Natural killer cell (primary cell): ENCODE data around the gene CALN1. TPM values are rescaled to one million over a fixed set of nuclear protein-coding genes. Genes with fewer than 3 reads are reported as not detected.
"Not testable (repeated sequence)": the region's sequence is repeated elsewhere in the genome, so short reads cannot be mapped to it uniquely, and the experiment has no call there.

Source experiments
- ATAC-seq, 3 donors: fragments of 150-1000 bp in 2 of 3; fragments of 200-7000 bp in 1 of 3; cut with Tn5 transposase; 1 replicate in 1 of 3; 2 replicates in 2 of 3; pipeline ENCODE4 v1.10.0; 2021; ENCODE audit warnings: mild to moderate bottlenecking in 2 of 3, moderate library complexity in 2 of 3
- DNase-seq, 2 donors: peaks; one replicate each; pipeline versions ENCODE4 v3.0.0 to v3.0.0-alpha.2; 2013 to 2021; ENCODE audit warnings: mixed read lengths in 1 of 2
- H3K27ac ChIP-seq: one replicate; pipeline ENCODE4 v1.5.1; 2013; ENCODE audit warnings: mild to moderate bottlenecking, low read length
- H3K27me3 ChIP-seq: one replicate; pipeline ENCODE4 v1.6.1; 2013; ENCODE audit warnings: low read length; ENCODE audit not compliant: control insufficient read depth, insufficient read depth
- H3K36me3 ChIP-seq: one replicate; pipeline ENCODE4 v1.6.1; 2013; ENCODE audit warnings: low read length; ENCODE audit not compliant: control insufficient read depth, insufficient read depth
- H3K4me1 ChIP-seq: one replicate; pipeline ENCODE4 v1.6.1; 2013; ENCODE audit warnings: low read length; ENCODE audit not compliant: control insufficient read depth, insufficient read depth
- H3K4me3 ChIP-seq: one replicate; pipeline ENCODE4 v1.5.1; 2013; ENCODE audit warnings: low read length
- H3K9me3 ChIP-seq: one replicate; pipeline ENCODE4 v1.6.1; 2013; ENCODE audit warnings: low read length; ENCODE audit not compliant: control insufficient read depth, insufficient read depth
- H3K27ac Mint-ChIP-seq, 2 donors: one replicate each; pipeline ENCODE4 v1.8.0; 2022; ENCODE audit warnings: mild to moderate bottlenecking in 2 of 2, mixed read lengths in 2 of 2, moderate library complexity in 1 of 2
- H3K27me3 Mint-ChIP-seq, 2 donors: one replicate each; pipeline ENCODE4 v1.8.0; 2022; ENCODE audit warnings: low read depth in 2 of 2, mixed read lengths in 2 of 2
- H3K36me3 Mint-ChIP-seq: one replicate; pipeline ENCODE4 v1.8.0; 2022; ENCODE audit warnings: mixed read lengths
- H3K4me1 Mint-ChIP-seq, 2 donors: one replicate each; pipeline ENCODE4 v1.8.0; 2022; ENCODE audit warnings: mixed read lengths in 2 of 2
- H3K4me3 Mint-ChIP-seq: one replicate; pipeline ENCODE4 v1.8.0; 2022; ENCODE audit warnings: mild to moderate bottlenecking, moderate library complexity, mixed read lengths
- H3K9me3 Mint-ChIP-seq, 2 donors: one replicate each; pipeline ENCODE4 v1.8.0; 2022; ENCODE audit warnings: mixed read lengths in 2 of 2
- CTCF ChIP-seq: fragments of 200-600 bp; IDR thresholded peaks from one replicate; pipeline ENCODE4 v1.8.0; 2022; ENCODE audit warnings: antibody characterized with exemption
- WGBS: methylation state at CpG from one replicate; pipeline ENCODE4 v1.1.7; 2013; ENCODE audit warnings: missing lambda C conversion rate; ENCODE audit not compliant: insufficient coverage; 5-methylcytosine and 5-hydroxymethylcytosine counted together
- intact Hi-C: fragments of 100-400 bp; cut with micrococcal nuclease; formaldehyde crosslinking; loops from one replicate; pipeline ENCODE4 v1.14.2; 2022
- total RNA-seq, 4 donors: library from RNA; stranded (reverse); fragments of 120-200 nt in 1 of 4; gene quantifications; one replicate each; pipeline versions ENCODE4 v1.2.3 to v1.2.4, GENCODE V29; 2013 to 2022

The CALN1 gene
- total RNA-seq, 3 donors from 2014 or later (not counting 1 experiment from before 2014, with no cell fraction given) = 0.18 TPM; not detected in 2

DNA sequence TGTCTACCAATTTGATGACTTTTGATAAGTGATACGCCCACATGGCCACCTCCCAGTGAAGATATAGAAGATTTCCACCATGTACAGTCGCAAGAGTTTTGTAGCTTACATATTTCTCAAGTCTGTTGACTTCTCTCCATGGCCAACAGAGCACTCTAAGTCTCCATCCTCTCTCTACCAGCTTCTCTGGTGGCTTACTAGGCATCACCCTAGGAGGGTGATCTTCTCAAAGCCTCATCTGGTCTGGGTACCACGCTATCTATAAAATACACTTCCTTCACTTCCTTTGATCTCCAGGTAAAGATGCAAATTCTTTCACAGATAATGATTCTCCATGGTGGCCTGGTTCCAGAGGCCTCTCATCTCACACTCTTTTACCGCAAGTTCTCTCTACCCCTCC, 49.9 kb downstream of the CALN1 start:
- no peaks in the 10 kb centered on the region for H3K9me3 Mint-ChIP-seq
- WGBS = 83% methylated on average over 4 of the region's 4 CpGs
- no peaks in the 10 kb centered on the region for H3K36me3 Mint-ChIP-seq

GRCh38 chr7:72345208-72345727, 66.9 kb downstream of the CALN1 start:
- intact Hi-C loops = no loop called here
- Mint-ChIP-seq H3K9me3 (no peaks in the 10 kb centered on the region), H3K27me3 (peaks cover 8 to 34% of the 10 kb centered on the region in 2 donors), H3K27ac (no peak overlapping the region), H3K36me3 (no peaks in the 10 kb centered on the region), H3K4me3 (no peak overlapping the region), H3K4me1 (no peaks in the 10 kb centered on the region)
- WGBS = 100% methylated on average over 1 of the region's 1 CpG
- Histone ChIP-seq H3K9me3 (no peaks in the 10 kb centered on the region), H3K4me3 (no peak overlapping the region), H3K36me3 (no peaks in the 10 kb centered on the region), H3K4me1 (no peaks in the 10 kb centered on the region), H3K27ac (no peak overlapping the region), H3K27me3 (no peaks in the 10 kb centered on the region)
- ATAC-seq = no peak
- no peak for TF ChIP-seq CTCF
- no peak for DNase-seq

More for the DNA sequence above, 49.9 kb downstream of the CALN1 start:
- Histone ChIP-seq H3K27me3 (no peaks in the 10 kb centered on the region), H3K36me3 (no peaks in the 10 kb centered on the region), H3K4me3 (no peak overlapping the region), H3K9me3 (no peaks in the 10 kb centered on the region), H3K4me1 (no peaks in the 10 kb centered on the region), H3K27ac (no peak overlapping the region)
- peaks cover 0 to 3% of the 10 kb centered on the region in 2 donors for H3K27me3 Mint-ChIP-seq
- no peak overlapping the region for H3K27ac Mint-ChIP-seq
- TF ChIP-seq CTCF = no peak
- DNase-seq (no peak), ATAC-seq (no peak)
- no peak overlapping the region for H3K4me3 Mint-ChIP-seq
- H3K4me1 Mint-ChIP-seq = no peaks in the 10 kb centered on the region
- intact Hi-C loops = no loop called here

DNA sequence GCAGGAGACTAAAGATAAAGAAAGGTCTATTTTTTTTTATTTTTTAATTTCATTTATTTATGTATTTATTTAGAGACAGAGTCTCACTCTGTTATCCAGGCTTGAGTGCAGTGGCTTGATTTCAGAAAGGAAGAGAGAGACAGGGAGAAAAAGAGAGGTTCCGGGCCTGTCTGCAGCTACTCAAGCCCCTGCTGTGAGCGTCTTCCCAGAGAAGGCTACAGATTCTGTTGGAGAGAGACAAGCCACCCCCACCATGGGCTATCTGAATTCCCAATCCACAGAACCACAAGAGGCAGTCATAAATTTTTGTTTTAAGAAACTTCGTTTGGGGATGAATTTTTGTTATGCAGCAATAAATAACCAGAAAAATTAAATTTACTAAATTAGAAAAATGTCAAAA, 68.1 kb downstream of the CALN1 start:
- no CpG with 5 or more reads among the region's 3 CpGs for WGBS
- intact Hi-C loops = no loop called here
- Mint-ChIP-seq H3K4me1 (no peaks in the 10 kb centered on the region), H3K27me3 (peaks cover 14 to 38% of the 10 kb centered on the region in 2 donors), H3K27ac (no peak overlapping the region), H3K4me3 (no peak overlapping the region), H3K36me3 (no peaks in the 10 kb centered on the region), H3K9me3 (no peaks in the 10 kb centered on the region)
- no peaks in the 10 kb centered on the region for H3K9me3 ChIP-seq
- no peaks in the 10 kb centered on the region for H3K27me3 ChIP-seq
- H3K4me3 ChIP-seq = no peak overlapping the region
- no peaks in the 10 kb centered on the region for H3K4me1 ChIP-seq
- no peaks in the 10 kb centered on the region for H3K36me3 ChIP-seq
- no peak for TF ChIP-seq CTCF
- no peak for ATAC-seq
- no peak for DNase-seq
- H3K27ac ChIP-seq = no peak overlapping the region

GRCh38 chr7:72343354-72343753, 68.8 kb downstream of the CALN1 start:
- 88% methylated on average over 3 of the region's 3 CpGs for WGBS
- H3K27ac ChIP-seq, H3K27ac Mint-ChIP-seq, intact Hi-C loops, ATAC-seq, H3K36me3 ChIP-seq, H3K4me3 Mint-ChIP-seq, DNase-seq, H3K4me3 ChIP-seq, H3K4me1 Mint-ChIP-seq, H3K9me3 Mint-ChIP-seq, H3K27me3 ChIP-seq, H3K9me3 ChIP-seq, H3K36me3 Mint-ChIP-seq, H3K4me1 ChIP-seq: not testable (repeated sequence)
- peaks cover 18 to 38% of the 10 kb centered on the region in 2 donors for H3K27me3 Mint-ChIP-seq
